ENCODE data around the gene OGA.

The OGA gene

GRCh38 chr10:101749047-101750016 is 68.9 kb downstream of the OGA start:
- DNase-seq: no peak

DNA sequence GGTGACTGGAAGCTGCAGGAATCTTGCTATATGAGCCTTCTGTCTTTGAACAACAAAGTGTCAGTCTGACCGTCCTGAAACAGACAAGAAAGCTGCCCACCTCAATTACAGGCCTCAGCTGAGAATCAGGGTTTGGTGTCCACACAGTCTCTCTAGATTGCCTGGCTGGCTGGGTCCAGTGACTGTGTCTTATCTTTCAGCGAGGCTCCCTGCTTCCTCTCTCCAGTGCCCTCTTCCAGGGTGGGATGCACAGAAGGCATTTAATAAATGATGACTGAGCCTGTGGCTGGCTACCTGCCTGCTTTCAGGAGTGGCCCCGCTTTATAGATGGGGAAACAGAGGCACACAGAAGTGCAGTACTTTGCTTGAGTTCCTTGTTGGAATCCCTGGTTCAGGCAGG is 69.7 kb downstream of the OGA start:
- DNase-seq: no peak

- DNase-seq: no peak
Measured at GRCh38 chr10:101745074-101745696, 73.1 kb downstream of the OGA start.

DNA sequence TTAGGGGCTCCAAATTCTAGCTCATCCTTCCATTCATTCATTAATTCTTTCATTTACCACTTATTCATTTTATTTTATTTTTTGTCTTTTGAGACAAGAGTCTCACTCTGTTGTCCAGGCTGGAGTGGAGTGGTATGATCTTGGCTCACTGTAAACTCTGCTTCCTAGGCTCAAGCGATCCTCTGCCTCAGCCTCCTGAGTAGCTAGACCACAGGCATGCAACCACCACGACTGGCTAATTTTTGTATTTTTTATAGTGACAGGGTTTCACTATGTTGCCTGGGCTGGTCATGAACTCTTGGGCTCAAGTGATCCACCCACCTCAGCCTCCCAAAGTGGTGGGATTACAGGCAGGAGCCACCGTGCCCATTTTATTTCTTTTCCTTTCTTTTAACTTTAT is 74.0 kb downstream of the OGA start:
- no peak for DNase-seq

GRCh38 chr10:101741938-101742337 is 76.3 kb downstream of the OGA start:
- DNase-seq: no peak

- DNase-seq: no peak
Measured at GRCh38 chr10:101736666-101737065, 81.6 kb downstream of the OGA start.
